Keratinocyte (primary cell): Measurements from ENCODE around the gene WDR70. TPM values are rescaled to one million over a fixed set of nuclear protein-coding genes. Genes with fewer than 3 reads are reported as not detected.
A peak's percentile ranks its signal among the peaks of the same experiment; 100 is the strongest.

Experiments
- DNase-seq: peaks from one replicate; pipeline ENCODE4 v3.0.0-alpha.2; 2011; ENCODE audit warnings: low read depth, missing footprints, low spot score
- FAIRE-seq: peaks from 2 replicates; lab custom pipeline; 2011; peaks lifted over from hg19 to GRCh38; lab: Jason Lieb, UNC
- H2AFZ ChIP-seq: 2 replicates; pipeline ENCODE4 v1.6.0; 2012; ENCODE audit warnings: low read length, control low read depth, inconsistent platforms; ENCODE audit not compliant: control insufficient read depth
- H3K27ac ChIP-seq: 2 replicates; pipeline ENCODE4 v1.5.1; 2011; ENCODE audit warnings: low read length; ENCODE audit not compliant: control insufficient read depth, insufficient read depth
- H3K27me3 ChIP-seq: 3 replicates; pipeline ENCODE4 v1.6.0; 2011; ENCODE audit warnings: low read length; ENCODE audit not compliant: control insufficient read depth, insufficient read depth; ENCODE audit errors: extremely low read depth
- H3K36me3 ChIP-seq, 2 experiments: 2 replicates in 1 of 2; 3 replicates in 1 of 2; pipeline ENCODE4 v1.5.1; 2011; ENCODE audit warnings: low read length in 2 of 2, mild to moderate bottlenecking in 1 of 2; ENCODE audit not compliant: control insufficient read depth in 2 of 2, insufficient read depth in 2 of 2; ENCODE audit errors: extremely low read depth in 1 of 2
- H3K4me1 ChIP-seq: 3 replicates; pipeline ENCODE4 v1.5.1; 2011; ENCODE audit warnings: low read length; ENCODE audit not compliant: control insufficient read depth, insufficient read depth; ENCODE audit errors: extremely low read depth
- H3K4me2 ChIP-seq: 3 replicates; pipeline ENCODE4 v1.6.0; 2011; ENCODE audit warnings: low read depth, low read length; ENCODE audit not compliant: control insufficient read depth, insufficient read depth; ENCODE audit errors: extremely low read depth
- H3K4me3 ChIP-seq, 3 experiments: fragments of 200-600 bp in 1 of 3; sonication (generic) in 1 of 3; 2 replicates in 2 of 3; 3 replicates in 1 of 3; pipeline ENCODE4 v1.5.1; 2011 to 2016; ENCODE audit warnings: low read length in 3 of 3, mild to moderate bottlenecking in 3 of 3, control low read depth in 2 of 3, inconsistent platforms in 1 of 3, low read depth in 1 of 3, mixed read lengths in 1 of 3, mixed run types in 1 of 3, moderate library complexity in 1 of 3; ENCODE audit not compliant: control insufficient read depth in 2 of 3, insufficient read depth in 2 of 3; ENCODE audit errors: extremely low read depth in 1 of 3
- H3K79me2 ChIP-seq: 2 replicates; pipeline ENCODE4 v1.6.0; 2012; ENCODE audit warnings: low read length; ENCODE audit not compliant: control insufficient read depth, insufficient read depth
- H3K9ac ChIP-seq: 3 replicates; pipeline ENCODE4 v1.6.0; 2011; ENCODE audit warnings: low read length; ENCODE audit not compliant: control insufficient read depth, insufficient read depth; ENCODE audit errors: extremely low read depth
- H3K9me1 ChIP-seq: 3 replicates; pipeline ENCODE4 v1.6.0; 2011; ENCODE audit warnings: low read length; ENCODE audit not compliant: control insufficient read depth, insufficient read depth; ENCODE audit errors: extremely low read depth
- H3K9me3 ChIP-seq: 2 replicates; pipeline ENCODE4 v1.5.1; 2012; ENCODE audit warnings: low read depth, low read length; ENCODE audit not compliant: control insufficient read depth
- H4K20me1 ChIP-seq: 3 replicates; pipeline ENCODE4 v1.6.0; 2011; ENCODE audit warnings: low read length; ENCODE audit not compliant: control insufficient read depth, insufficient read depth; ENCODE audit errors: extremely low read depth
- EZH2 ChIP-seq: IDR thresholded peaks from one replicate; pipeline ENCODE4 v1.6.1; 2012; ENCODE audit warnings: inconsistent platforms, mild to moderate bottlenecking, low read length, moderate library complexity
- dilution Hi-C: fragments of 300-500 bp; cut with MboI; formaldehyde crosslinking; loops from one replicate; pipeline ENCODE4 v1.7.0; 2020; ENCODE audit warnings: low sequenced_read_pairs; ENCODE audit not compliant: extremely low pct_ligation_motif_present
- polyA plus RNA-seq, 5 experiments: library from polyadenylated mRNA; depleted of rRNA in 3 of 5; stranded (reverse) in 3 of 5; stranded (forward) in 1 of 5; unstranded in 1 of 5; fragments of >200 nt; gene quantifications; 1 replicate in 1 of 5; 2 replicates in 3 of 5; 3 replicates in 1 of 5; pipeline versions ENCODE4 v1.2.1 to v1.2.3, GENCODE V29; 2011 to 2012; ENCODE audit warnings: missing spikeins in 2 of 5, low read depth in 1 of 5, low replicate concordance in 1 of 5
- TF ChIP-seq, protein P1 (sequence below), 3 experiments: IDR thresholded peaks in 1 of 3; conservative IDR thresholded peaks in 1 of 3; optimal IDR thresholded peaks in 1 of 3; 2 replicates in 2 of 3; 3 replicates in 1 of 3; pipeline versions ENCODE3 to v1.5.1; 2011; ENCODE audit warnings: low read length in 3 of 3, mild to moderate bottlenecking in 3 of 3, moderate library complexity in 2 of 3, control low read depth in 1 of 3, inconsistent platforms in 1 of 3; ENCODE audit not compliant: insufficient read depth in 2 of 3; ENCODE audit errors: extremely low read depth in 1 of 3

The WDR70 gene
- polyA plus RNA-seq, 1 donor (not counting 4 experiments of a cell fraction or from before 2014, with no cell fraction given): 25.1 TPM

DNA sequence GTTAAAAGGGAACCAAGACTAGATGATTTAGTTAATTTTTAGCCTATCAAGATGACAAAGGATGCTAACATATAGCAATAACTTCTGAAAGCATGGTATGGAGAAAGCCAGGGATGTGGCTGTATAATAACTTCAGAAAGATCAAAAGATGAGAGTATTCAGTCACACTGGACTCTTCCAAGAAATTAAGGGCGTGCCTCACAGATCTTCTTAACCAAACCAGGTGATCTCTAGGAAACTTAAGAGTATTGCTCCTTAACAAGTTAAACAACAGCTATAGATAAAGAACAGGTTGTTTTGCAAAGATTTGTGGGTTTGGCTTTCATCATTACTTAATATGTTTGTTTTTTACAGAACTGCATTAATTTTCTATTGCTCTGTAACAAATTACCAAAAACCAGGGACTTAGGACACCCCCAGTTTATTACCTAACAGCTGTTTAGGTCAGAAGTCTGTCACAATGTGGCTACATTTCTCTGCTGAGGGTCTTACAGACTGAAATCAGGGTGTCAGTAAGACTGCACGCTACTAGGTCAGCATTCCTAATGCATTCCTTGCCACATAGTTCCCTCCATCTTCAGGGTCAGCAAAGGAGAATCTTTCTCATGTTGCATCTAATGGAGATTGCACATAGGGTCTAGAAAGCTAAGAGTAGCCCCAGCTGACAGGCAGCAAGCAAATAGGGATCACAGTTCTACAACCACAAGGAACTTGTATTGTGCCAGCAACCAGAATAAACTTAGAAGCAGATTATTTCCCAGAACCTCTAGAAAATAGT is 113.8 kb downstream of the WDR70 start:
- Histone ChIP-seq H3K27me3 (no peaks in the 10 kb centered on the region), H2AFZ (no peak overlapping the region), H3K36me3 (no peaks in the 10 kb centered on the region), H3K4me1 (peaks cover 28% of the 10 kb centered on the region), H3K27ac (no peak overlapping the region), H4K20me1 (no peaks in the 10 kb centered on the region), H3K4me3 (no peak overlapping the region), H3K9me1 (no peaks in the 10 kb centered on the region), H3K9ac (no peak overlapping the region), H3K4me2 (no peak overlapping the region), H3K9me3 (no peaks in the 10 kb centered on the region), H3K79me2 (no peaks in the 10 kb centered on the region)
- FAIRE-seq: no peak
- no peak for DNase-seq
- TF ChIP-seq EZH2: no peak
- TF ChIP-seq, protein P1, sequence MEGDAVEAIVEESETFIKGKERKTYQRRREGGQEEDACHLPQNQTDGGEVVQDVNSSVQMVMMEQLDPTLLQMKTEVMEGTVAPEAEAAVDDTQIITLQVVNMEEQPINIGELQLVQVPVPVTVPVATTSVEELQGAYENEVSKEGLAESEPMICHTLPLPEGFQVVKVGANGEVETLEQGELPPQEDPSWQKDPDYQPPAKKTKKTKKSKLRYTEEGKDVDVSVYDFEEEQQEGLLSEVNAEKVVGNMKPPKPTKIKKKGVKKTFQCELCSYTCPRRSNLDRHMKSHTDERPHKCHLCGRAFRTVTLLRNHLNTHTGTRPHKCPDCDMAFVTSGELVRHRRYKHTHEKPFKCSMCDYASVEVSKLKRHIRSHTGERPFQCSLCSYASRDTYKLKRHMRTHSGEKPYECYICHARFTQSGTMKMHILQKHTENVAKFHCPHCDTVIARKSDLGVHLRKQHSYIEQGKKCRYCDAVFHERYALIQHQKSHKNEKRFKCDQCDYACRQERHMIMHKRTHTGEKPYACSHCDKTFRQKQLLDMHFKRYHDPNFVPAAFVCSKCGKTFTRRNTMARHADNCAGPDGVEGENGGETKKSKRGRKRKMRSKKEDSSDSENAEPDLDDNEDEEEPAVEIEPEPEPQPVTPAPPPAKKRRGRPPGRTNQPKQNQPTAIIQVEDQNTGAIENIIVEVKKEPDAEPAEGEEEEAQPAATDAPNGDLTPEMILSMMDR (optimal IDR thresholded peaks at IDR 0.05 in 1 of 3, IDR thresholded peaks at IDR 0.05 in 1 of 3, conservative IDR thresholded peaks at IDR 0.05 in 1 of 3; ENCODE audit: extremely low read depth in 1 of 3, insufficient read depth in 2 of 3, low read length in 3 of 3): no peak
- dilution Hi-C loops: no loop called here

DNA sequence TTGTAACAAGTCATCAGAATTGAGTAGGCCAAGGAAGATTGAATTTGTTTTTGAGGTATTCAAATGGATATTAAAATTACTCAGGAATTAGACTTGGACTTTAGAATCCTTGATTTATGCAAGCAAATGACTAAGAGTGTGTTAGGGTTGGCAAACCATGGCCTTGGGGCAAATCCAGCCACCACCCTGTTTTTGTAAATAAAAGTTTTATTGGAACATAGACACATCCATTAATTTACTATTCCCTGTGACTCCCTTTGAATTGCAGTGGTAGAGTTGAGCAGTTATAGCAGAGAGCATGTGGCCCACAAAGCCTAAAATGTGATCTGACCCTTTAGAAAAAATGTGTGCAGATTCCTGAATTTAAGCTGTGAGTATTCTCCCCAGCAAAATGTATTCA is 115.6 kb downstream of the WDR70 start:
- Histone ChIP-seq H4K20me1 (no peaks in the 10 kb centered on the region), H2AFZ (no peak overlapping the region), H3K4me1 (peaks cover 28% of the 10 kb centered on the region), H3K79me2 (no peaks in the 10 kb centered on the region), H3K4me2 (no peak overlapping the region), H3K9me3 (no peaks in the 10 kb centered on the region), H3K4me3 (no peak overlapping the region), H3K27me3 (no peaks in the 10 kb centered on the region), H3K9me1 (no peaks in the 10 kb centered on the region), H3K9ac (no peak overlapping the region), H3K36me3 (peaks cover 0 to 3% of the 10 kb centered on the region in 2 experiments), H3K27ac (peak overlapping the region; percentile 5)
- FAIRE-seq (no peak), DNase-seq (no peak)
- TF ChIP-seq, protein P1 (optimal IDR thresholded peaks at IDR 0.05 in 1 of 3, IDR thresholded peaks at IDR 0.05 in 1 of 3, conservative IDR thresholded peaks at IDR 0.05 in 1 of 3; ENCODE audit: extremely low read depth in 1 of 3, insufficient read depth in 2 of 3, low read length in 3 of 3): no peak
- dilution Hi-C loops: no loop called here
